ENCODE results near the gene CCDC85B. TPM values are rescaled to one million over a fixed set of nuclear protein-coding genes. Genes with fewer than 3 reads are reported as not detected.

The CCDC85B gene
- total and polyA plus RNA-seq, 2 of the 13 experiments (the other 11 are each of a cell fraction or from before 2014, with no cell fraction given): 8.2 to 19.5 TPM

DNA sequence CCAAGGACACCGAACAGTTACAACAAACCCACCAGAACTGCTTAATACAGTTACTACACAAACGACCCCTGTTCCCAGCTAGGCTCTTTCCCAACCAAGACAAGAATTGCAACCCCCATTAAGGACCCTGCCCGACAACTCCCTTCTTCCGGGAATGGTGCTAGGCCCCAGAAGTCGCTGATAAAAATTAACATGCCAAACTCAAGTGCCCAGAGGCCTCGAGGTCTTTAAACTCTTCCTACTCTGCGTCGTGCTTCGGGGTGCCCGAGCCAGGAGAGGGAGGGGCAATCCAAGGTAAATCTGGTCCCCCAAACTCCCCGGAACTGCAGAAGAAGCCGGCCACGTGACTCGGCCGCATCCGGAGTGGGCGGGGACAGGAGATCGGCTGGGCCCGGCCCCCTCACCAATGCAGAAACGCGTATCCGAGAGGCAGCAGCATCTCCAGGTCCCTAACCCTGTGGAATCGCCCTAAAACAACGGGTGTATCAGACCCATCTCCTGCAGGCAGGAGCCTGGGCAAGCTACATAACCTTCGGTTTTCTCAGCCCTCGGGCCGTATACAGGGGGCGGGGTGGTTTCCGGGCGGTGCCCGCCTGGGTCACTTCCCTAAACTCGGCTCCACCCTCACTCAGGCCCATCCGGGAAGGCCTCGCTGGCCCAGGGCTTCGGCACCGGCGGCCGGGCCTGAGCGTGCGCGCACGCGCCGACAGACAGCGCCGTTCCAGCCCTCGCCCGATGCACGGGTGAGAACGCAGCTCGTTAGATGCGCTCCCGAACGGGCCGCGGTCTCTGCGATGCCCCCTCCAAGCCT lies 33.6 kb upstream of the CCDC85B start (continued):
- peak; percentile 46; the same call in 1 of the 2 replicates for TF ChIP-seq POGZ (CRISPR knock-in tag; IDR thresholded peaks at IDR 0.05)
- TF ChIP-seq, protein P1, sequence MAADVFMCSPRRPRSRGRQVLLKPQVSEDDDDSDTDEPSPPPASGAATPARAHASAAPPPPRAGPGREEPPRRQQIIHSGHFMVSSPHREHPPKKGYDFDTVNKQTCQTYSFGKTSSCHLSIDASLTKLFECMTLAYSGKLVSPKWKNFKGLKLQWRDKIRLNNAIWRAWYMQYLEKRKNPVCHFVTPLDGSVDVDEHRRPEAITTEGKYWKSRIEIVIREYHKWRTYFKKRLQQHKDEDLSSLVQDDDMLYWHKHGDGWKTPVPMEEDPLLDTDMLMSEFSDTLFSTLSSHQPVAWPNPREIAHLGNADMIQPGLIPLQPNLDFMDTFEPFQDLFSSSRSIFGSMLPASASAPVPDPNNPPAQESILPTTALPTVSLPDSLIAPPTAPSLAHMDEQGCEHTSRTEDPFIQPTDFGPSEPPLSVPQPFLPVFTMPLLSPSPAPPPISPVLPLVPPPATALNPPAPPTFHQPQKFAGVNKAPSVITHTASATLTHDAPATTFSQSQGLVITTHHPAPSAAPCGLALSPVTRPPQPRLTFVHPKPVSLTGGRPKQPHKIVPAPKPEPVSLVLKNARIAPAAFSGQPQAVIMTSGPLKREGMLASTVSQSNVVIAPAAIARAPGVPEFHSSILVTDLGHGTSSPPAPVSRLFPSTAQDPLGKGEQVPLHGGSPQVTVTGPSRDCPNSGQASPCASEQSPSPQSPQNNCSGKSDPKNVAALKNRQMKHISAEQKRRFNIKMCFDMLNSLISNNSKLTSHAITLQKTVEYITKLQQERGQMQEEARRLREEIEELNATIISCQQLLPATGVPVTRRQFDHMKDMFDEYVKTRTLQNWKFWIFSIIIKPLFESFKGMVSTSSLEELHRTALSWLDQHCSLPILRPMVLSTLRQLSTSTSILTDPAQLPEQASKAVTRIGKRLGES (CRISPR knock-in tag; IDR thresholded peaks at IDR 0.05; ENCODE audit: borderline replicate concordance): no peak
- TF ChIP-seq, protein P2, sequence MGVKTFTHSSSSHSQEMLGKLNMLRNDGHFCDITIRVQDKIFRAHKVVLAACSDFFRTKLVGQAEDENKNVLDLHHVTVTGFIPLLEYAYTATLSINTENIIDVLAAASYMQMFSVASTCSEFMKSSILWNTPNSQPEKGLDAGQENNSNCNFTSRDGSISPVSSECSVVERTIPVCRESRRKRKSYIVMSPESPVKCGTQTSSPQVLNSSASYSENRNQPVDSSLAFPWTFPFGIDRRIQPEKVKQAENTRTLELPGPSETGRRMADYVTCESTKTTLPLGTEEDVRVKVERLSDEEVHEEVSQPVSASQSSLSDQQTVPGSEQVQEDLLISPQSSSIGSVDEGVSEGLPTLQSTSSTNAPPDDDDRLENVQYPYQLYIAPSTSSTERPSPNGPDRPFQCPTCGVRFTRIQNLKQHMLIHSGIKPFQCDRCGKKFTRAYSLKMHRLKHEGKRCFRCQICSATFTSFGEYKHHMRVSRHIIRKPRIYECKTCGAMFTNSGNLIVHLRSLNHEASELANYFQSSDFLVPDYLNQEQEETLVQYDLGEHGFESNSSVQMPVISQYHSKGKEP (CRISPR knock-in tag; IDR thresholded peaks at IDR 0.05): no peak
- no peak for TF ChIP-seq KLF11 (CRISPR knock-in tag; IDR thresholded peaks at IDR 0.05)
- TF ChIP-seq, protein P3, sequence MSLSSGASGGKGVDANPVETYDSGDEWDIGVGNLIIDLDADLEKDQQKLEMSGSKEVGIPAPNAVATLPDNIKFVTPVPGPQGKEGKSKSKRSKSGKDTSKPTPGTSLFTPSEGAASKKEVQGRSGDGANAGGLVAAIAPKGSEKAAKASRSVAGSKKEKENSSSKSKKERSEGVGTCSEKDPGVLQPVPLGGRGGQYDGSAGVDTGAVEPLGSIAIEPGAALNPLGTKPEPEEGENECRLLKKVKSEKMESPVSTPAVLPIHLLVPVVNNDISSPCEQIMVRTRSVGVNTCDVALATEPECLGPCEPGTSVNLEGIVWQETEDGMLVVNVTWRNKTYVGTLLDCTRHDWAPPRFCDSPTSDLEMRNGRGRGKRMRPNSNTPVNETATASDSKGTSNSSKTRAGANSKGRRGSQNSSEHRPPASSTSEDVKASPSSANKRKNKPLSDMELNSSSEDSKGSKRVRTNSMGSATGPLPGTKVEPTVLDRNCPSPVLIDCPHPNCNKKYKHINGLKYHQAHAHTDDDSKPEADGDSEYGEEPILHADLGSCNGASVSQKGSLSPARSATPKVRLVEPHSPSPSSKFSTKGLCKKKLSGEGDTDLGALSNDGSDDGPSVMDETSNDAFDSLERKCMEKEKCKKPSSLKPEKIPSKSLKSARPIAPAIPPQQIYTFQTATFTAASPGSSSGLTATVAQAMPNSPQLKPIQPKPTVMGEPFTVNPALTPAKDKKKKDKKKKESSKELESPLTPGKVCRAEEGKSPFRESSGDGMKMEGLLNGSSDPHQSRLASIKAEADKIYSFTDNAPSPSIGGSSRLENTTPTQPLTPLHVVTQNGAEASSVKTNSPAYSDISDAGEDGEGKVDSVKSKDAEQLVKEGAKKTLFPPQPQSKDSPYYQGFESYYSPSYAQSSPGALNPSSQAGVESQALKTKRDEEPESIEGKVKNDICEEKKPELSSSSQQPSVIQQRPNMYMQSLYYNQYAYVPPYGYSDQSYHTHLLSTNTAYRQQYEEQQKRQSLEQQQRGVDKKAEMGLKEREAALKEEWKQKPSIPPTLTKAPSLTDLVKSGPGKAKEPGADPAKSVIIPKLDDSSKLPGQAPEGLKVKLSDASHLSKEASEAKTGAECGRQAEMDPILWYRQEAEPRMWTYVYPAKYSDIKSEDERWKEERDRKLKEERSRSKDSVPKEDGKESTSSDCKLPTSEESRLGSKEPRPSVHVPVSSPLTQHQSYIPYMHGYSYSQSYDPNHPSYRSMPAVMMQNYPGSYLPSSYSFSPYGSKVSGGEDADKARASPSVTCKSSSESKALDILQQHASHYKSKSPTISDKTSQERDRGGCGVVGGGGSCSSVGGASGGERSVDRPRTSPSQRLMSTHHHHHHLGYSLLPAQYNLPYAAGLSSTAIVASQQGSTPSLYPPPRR (CRISPR knock-in tag; IDR thresholded peaks at IDR 0.05; ENCODE audit: borderline replicate concordance): no peak
- no peak for TF ChIP-seq ZNF10 (CRISPR knock-in tag; IDR thresholded peaks at IDR 0.05; ENCODE audit: borderline replicate concordance, low read depth)
- TF ChIP-seq BRD4 (CRISPR knock-in tag; IDR thresholded peaks at IDR 0.05): no peak; the same call in 1 of the 2 replicates
- no peak for TF ChIP-seq ZNF720 (CRISPR knock-in tag; IDR thresholded peaks at IDR 0.05)
- no peak for TF ChIP-seq PRMT3 (CRISPR knock-in tag; IDR thresholded peaks at IDR 0.05; ENCODE audit: borderline replicate concordance, low read depth)
- no peak for TF ChIP-seq PTBP1 (IDR thresholded peaks at IDR 0.05; ENCODE audit: low read depth, low read length, poor library complexity, severe bottlenecking)
- TF ChIP-seq, protein P4, sequence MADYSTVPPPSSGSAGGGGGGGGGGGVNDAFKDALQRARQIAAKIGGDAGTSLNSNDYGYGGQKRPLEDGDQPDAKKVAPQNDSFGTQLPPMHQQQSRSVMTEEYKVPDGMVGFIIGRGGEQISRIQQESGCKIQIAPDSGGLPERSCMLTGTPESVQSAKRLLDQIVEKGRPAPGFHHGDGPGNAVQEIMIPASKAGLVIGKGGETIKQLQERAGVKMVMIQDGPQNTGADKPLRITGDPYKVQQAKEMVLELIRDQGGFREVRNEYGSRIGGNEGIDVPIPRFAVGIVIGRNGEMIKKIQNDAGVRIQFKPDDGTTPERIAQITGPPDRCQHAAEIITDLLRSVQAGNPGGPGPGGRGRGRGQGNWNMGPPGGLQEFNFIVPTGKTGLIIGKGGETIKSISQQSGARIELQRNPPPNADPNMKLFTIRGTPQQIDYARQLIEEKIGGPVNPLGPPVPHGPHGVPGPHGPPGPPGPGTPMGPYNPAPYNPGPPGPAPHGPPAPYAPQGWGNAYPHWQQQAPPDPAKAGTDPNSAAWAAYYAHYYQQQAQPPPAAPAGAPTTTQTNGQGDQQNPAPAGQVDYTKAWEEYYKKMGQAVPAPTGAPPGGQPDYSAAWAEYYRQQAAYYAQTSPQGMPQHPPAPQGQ (CRISPR knock-in tag; IDR thresholded peaks at IDR 0.05; ENCODE audit: borderline replicate concordance): no peak
- peak; percentile 59 for TF ChIP-seq U2AF1 (optimal IDR thresholded peaks at IDR 0.05; ENCODE audit: low read depth, low read length)
- TF ChIP-seq CCDC6 (CRISPR knock-in tag; IDR thresholded peaks at IDR 0.05): no peak
- peak; percentile 65; the same call in 1 of the 2 replicates for TF ChIP-seq ZNF274 (CRISPR knock-in tag; IDR thresholded peaks at IDR 0.05)
- no peak for TF ChIP-seq GFI1 (CRISPR knock-in tag; IDR thresholded peaks at IDR 0.05; ENCODE audit: borderline replicate concordance)

Measured in HepG2 (cell line).